HEK293 (cell line): ENCODE measurements around the gene HINT3.
"Not testable (repeated sequence)": the region's sequence is repeated elsewhere in the genome, so short reads cannot be mapped to it uniquely, and the experiment has no call there.

ENCODE experiments used
- CTCF ChIA-PET: fragments of 350-600 bp; formaldehyde crosslinking; extraction: SDS; loops from one replicate; lab custom pipeline; 2021; ENCODE audit warnings: antibody characterized with exemption; lab: Yijun Ruan, JAX
- POLR2A ChIA-PET: fragments of 300-600 bp; formaldehyde crosslinking; extraction: SDS; loops from one replicate; lab custom pipeline; 2020; ENCODE audit warnings: antibody characterized with exemption, inconsistent platforms; lab: Yijun Ruan, JAX
- H3K27ac ChIP-seq: fragments of 200-500 bp; sonication (Bioruptor generic); 2 replicates; pipeline ENCODE4 v1.5.1; 2014; ENCODE audit warnings: low read depth, low read length, control low read depth, inconsistent platforms; ENCODE audit errors: extremely low read depth
- H3K36me3 ChIP-seq, 2 experiments: fragments of 200-500 bp in 1 of 2; sonication (Bioruptor generic) in 1 of 2; 1 replicate in 1 of 2; 2 replicates in 1 of 2; pipeline ENCODE4 v1.5.1; 2014 to 2017; ENCODE audit warnings: inconsistent platforms in 2 of 2, low read length in 2 of 2; ENCODE audit not compliant: control insufficient read depth in 2 of 2, insufficient read depth in 1 of 2
- H3K4me1 ChIP-seq: fragments of 200-500 bp; sonication (Bioruptor generic); 2 replicates; pipeline ENCODE4 v1.5.1; 2014; ENCODE audit warnings: mild to moderate bottlenecking, low read length, inconsistent platforms; ENCODE audit not compliant: control insufficient read depth, insufficient read depth
- H3K4me3 ChIP-seq: 2 replicates; pipeline ENCODE4 v1.5.1; 2011; ENCODE audit warnings: low read depth, mild to moderate bottlenecking, control low read depth, low read length, moderate library complexity
- H3K9me3 ChIP-seq: fragments of 200-500 bp; sonication (Bioruptor generic); 2 replicates; pipeline ENCODE4 v1.5.1; 2014; ENCODE audit warnings: low read depth, low read length, inconsistent platforms; ENCODE audit not compliant: control insufficient read depth, insufficient read depth
- AEBP2 ChIP-seq: fragments of 450-650 bp; formaldehyde crosslinking; IDR thresholded peaks from 2 replicates; pipeline ENCODE4 v1.5.1; 2016; ENCODE audit warnings: missing biosample characterization, missing genetic modification characterization, borderline replicate concordance
- BCL11B ChIP-seq: fragments of 450-650 bp; formaldehyde crosslinking; IDR thresholded peaks from 2 replicates; pipeline ENCODE4 v1.5.1; 2016; ENCODE audit warnings: low read depth, missing biosample characterization, missing genetic modification characterization
- GLI4 ChIP-seq: fragments of 450-650 bp; formaldehyde crosslinking; IDR thresholded peaks from 2 replicates; pipeline ENCODE4 v1.5.1; 2016; ENCODE audit warnings: missing biosample characterization, missing genetic modification characterization
- HOXA7 ChIP-seq: sonication (generic); formaldehyde crosslinking; IDR thresholded peaks from 2 replicates; pipeline ENCODE4 v1.8.1; 2022; ENCODE audit warnings: missing genetic modification reagents, borderline replicate concordance
- TCF7L2 ChIP-seq: IDR thresholded peaks from 2 replicates; pipeline ENCODE4 v1.6.1; 2011; ENCODE audit warnings: low read depth, mild to moderate bottlenecking, inconsistent platforms, low read length, moderate library complexity, borderline replicate concordance
- TSHZ1 ChIP-seq: fragments of 450-650 bp; formaldehyde crosslinking; IDR thresholded peaks from 2 replicates; pipeline ENCODE4 v1.5.1; 2016; ENCODE audit warnings: missing biosample characterization, missing genetic modification characterization, borderline replicate concordance
- WT1 ChIP-seq: fragments of 450-650 bp; formaldehyde crosslinking; IDR thresholded peaks from 2 replicates; pipeline ENCODE4 v1.5.1; 2016; ENCODE audit warnings: missing biosample characterization, missing genetic modification characterization
- ZFHX2 ChIP-seq: fragments of 450-650 bp; formaldehyde crosslinking; conservative IDR thresholded peaks from 2 replicates; pipeline ENCODE4 v1.5.1; 2016; ENCODE audit warnings: missing biosample characterization, missing genetic modification characterization
- ZNF10 ChIP-seq: fragments of 450-650 bp; formaldehyde crosslinking; IDR thresholded peaks from 2 replicates; pipeline ENCODE4 v1.5.1; 2017; ENCODE audit warnings: missing biosample characterization, missing genetic modification characterization
- ZNF133 ChIP-seq: fragments of 450-650 bp; formaldehyde crosslinking; IDR thresholded peaks from 2 replicates; pipeline ENCODE4 v1.5.1; 2016; ENCODE audit warnings: missing biosample characterization, missing genetic modification characterization
- ZNF335 ChIP-seq: fragments of 450-650 bp; formaldehyde crosslinking; conservative IDR thresholded peaks from 2 replicates; pipeline ENCODE4 v1.5.1; 2016; ENCODE audit warnings: missing biosample characterization, missing genetic modification characterization
- ZNF341 ChIP-seq: fragments of 450-650 bp; formaldehyde crosslinking; IDR thresholded peaks from 2 replicates; pipeline ENCODE4; 2016; ENCODE audit warnings: low read depth, missing biosample characterization, missing genetic modification characterization
- ZNF366 ChIP-seq: fragments of 450-650 bp; formaldehyde crosslinking; conservative IDR thresholded peaks from 2 replicates; pipeline ENCODE4 v1.5.1; 2016; ENCODE audit warnings: missing biosample characterization, missing genetic modification characterization
- ZNF404 ChIP-seq: fragments of 450-650 bp; formaldehyde crosslinking; IDR thresholded peaks from 2 replicates; pipeline ENCODE4 v1.5.1; 2017; ENCODE audit warnings: missing biosample characterization, missing genetic modification characterization
- ZNF585B ChIP-seq: fragments of 450-650 bp; formaldehyde crosslinking; IDR thresholded peaks from 2 replicates; pipeline ENCODE4 v1.5.1; 2016; ENCODE audit warnings: missing biosample characterization, missing genetic modification characterization
- ZNF626 ChIP-seq: fragments of 450-650 bp; sonication (Bioruptor Pico); formaldehyde crosslinking; IDR thresholded peaks from 2 replicates; pipeline ENCODE4 v1.5.1; 2018; ENCODE audit warnings: missing biosample characterization, missing genetic modification characterization, inconsistent platforms
- ZNF677 ChIP-seq: fragments of 450-650 bp; IDR thresholded peaks from 2 replicates; pipeline ENCODE4 v1.5.0; 2018; ENCODE audit warnings: missing biosample characterization, mild to moderate bottlenecking, missing genetic modification characterization, moderate library complexity
- ZNF707 ChIP-seq: fragments of 450-650 bp; formaldehyde crosslinking; IDR thresholded peaks from 2 replicates; pipeline ENCODE4 v1.5.1; 2016; ENCODE audit warnings: missing biosample characterization, missing genetic modification characterization
- ZSCAN30 ChIP-seq: fragments of 450-650 bp; IDR thresholded peaks from 2 replicates; pipeline ENCODE4 v1.5.1; 2018; ENCODE audit warnings: missing biosample characterization, mild to moderate bottlenecking, missing genetic modification characterization, moderate library complexity
- TF ChIP-seq, protein P1 (sequence below): fragments of 450-650 bp; formaldehyde crosslinking; conservative IDR thresholded peaks from 2 replicates; pipeline ENCODE4 v1.5.1; 2016; ENCODE audit warnings: low read depth, missing biosample characterization, missing genetic modification characterization

Gene HINT3

DNA sequence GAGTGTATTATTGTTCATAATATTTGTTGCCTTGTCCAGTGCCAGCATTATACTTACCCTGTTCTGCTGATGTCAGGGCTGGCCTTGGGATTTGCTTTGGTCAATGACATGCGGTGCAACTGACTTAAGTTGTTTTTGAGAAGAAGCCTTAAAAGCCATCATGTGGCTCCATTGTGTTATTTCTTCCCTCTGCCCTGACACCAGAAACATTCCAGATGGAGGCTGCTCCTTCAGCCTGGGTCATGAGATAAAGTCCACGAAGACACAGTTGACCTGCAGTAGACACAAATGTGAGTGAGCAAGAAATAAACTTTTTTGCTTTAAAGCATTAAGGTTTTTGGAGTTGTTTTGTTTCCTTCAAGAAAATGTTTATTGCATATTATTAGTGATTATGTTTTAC lies 7.5 kb upstream of the HINT3 start (continued):
- TF ChIP-seq, protein P1, sequence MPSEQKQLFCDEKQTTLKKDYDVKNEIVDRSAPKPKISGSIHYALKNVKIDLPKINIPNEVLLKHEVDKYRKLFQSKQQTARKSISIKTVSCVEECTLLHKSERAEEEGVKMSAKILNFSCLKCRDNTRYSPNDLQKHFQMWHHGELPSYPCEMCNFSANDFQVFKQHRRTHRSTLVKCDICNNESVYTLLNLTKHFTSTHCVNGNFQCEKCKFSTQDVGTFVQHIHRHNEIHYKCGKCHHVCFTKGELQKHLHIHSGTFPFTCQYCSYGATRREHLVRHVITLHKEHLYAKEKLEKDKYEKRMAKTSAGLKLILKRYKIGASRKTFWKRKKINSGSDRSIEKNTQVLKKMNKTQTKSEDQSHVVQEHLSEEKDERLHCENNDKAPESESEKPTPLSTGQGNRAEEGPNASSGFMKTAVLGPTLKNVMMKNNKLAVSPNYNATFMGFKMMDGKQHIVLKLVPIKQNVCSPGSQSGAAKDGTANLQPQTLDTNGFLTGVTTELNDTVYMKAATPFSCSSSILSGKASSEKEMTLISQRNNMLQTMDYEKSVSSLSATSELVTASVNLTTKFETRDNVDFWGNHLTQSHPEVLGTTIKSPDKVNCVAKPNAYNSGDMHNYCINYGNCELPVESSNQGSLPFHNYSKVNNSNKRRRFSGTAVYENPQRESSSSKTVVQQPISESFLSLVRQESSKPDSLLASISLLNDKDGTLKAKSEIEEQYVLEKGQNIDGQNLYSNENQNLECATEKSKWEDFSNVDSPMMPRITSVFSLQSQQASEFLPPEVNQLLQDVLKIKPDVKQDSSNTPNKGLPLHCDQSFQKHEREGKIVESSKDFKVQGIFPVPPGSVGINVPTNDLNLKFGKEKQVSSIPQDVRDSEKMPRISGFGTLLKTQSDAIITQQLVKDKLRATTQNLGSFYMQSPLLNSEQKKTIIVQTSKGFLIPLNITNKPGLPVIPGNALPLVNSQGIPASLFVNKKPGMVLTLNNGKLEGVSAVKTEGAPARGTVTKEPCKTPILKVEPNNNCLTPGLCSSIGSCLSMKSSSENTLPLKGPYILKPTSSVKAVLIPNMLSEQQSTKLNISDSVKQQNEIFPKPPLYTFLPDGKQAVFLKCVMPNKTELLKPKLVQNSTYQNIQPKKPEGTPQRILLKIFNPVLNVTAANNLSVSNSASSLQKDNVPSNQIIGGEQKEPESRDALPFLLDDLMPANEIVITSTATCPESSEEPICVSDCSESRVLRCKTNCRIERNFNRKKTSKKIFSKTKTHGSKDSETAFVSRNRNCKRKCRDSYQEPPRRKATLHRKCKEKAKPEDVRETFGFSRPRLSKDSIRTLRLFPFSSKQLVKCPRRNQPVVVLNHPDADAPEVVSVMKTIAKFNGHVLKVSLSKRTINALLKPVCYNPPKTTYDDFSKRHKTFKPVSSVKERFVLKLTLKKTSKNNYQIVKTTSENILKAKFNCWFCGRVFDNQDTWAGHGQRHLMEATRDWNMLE (tag by site-specific recombination) = no peak
- TF ChIP-seq ZNF133 = no peak
- TF ChIP-seq ZNF677 (tag by site-specific recombination) = no peak
- no peak for TF ChIP-seq ZNF10

- POLR2A ChIA-PET = no interaction called here
- CTCF ChIA-PET = no interaction called here
- H3K4me3 ChIP-seq = no peak overlapping the region
- no peak overlapping the region for H3K27ac ChIP-seq
- H3K36me3 ChIP-seq = no peaks in the 10 kb centered on the region
- no peak for TF ChIP-seq ZNF366 (tag by site-specific recombination)
- TF ChIP-seq ZNF404 (tag by site-specific recombination) = no peak
- no peak for TF ChIP-seq WT1 (tag by site-specific recombination)
- TF ChIP-seq ZNF133 = no peak
- TF ChIP-seq HOXA7 (CRISPR knock-in tag) = no peak
- no peak for TF ChIP-seq BCL11B
- TF ChIP-seq ZNF341 (tag by site-specific recombination) = no peak
- TF ChIP-seq ZSCAN30 (tag by site-specific recombination) = no peak
- TF ChIP-seq ZFHX2 (tag by site-specific recombination) = no peak
- no peak for TF ChIP-seq TCF7L2
- TF ChIP-seq TSHZ1 (tag by site-specific recombination) = no peak
- no peak for TF ChIP-seq ZNF585B (tag by site-specific recombination)
- TF ChIP-seq ZNF335 (tag by site-specific recombination) = no peak
- no peak for TF ChIP-seq AEBP2 (tag by site-specific recombination)
- no peak for TF ChIP-seq GLI4 (tag by site-specific recombination)
- TF ChIP-seq ZNF707 (tag by site-specific recombination) = no peak
- TF ChIP-seq ZNF626 = no peak
- no peaks in the 10 kb centered on the region for H3K9me3 ChIP-seq
- peaks cover 10% of the 10 kb centered on the region for H3K4me1 ChIP-seq
Measured at GRCh38 chr6:125950293-125950692, 6.3 kb upstream of the HINT3 start.

- ChIA-PET CTCF (interaction anchor here (0.6 to 5.3 kb wide), 8 partner anchors 29 to 170 kb away, joined by 3 to 31 read pairs (median 6); partner anchors contain the start of gene NCOA7), POLR2A (interaction anchor here (2.8 kb wide), 1 partner anchor 160 kb away, joined by 17 read pairs; the partner anchor contains the start of gene NCOA7)
- not testable (repeated sequence) for H3K4me3 ChIP-seq, H3K4me1 ChIP-seq, H3K9me3 ChIP-seq, H3K27ac ChIP-seq, H3K36me3 ChIP-seq
Measured at GRCh38 chr6:125950716-125951115, 5.9 kb upstream of the HINT3 start.
